ENCODE results near the gene TCEAL4.

Gene TCEAL4

DNA sequence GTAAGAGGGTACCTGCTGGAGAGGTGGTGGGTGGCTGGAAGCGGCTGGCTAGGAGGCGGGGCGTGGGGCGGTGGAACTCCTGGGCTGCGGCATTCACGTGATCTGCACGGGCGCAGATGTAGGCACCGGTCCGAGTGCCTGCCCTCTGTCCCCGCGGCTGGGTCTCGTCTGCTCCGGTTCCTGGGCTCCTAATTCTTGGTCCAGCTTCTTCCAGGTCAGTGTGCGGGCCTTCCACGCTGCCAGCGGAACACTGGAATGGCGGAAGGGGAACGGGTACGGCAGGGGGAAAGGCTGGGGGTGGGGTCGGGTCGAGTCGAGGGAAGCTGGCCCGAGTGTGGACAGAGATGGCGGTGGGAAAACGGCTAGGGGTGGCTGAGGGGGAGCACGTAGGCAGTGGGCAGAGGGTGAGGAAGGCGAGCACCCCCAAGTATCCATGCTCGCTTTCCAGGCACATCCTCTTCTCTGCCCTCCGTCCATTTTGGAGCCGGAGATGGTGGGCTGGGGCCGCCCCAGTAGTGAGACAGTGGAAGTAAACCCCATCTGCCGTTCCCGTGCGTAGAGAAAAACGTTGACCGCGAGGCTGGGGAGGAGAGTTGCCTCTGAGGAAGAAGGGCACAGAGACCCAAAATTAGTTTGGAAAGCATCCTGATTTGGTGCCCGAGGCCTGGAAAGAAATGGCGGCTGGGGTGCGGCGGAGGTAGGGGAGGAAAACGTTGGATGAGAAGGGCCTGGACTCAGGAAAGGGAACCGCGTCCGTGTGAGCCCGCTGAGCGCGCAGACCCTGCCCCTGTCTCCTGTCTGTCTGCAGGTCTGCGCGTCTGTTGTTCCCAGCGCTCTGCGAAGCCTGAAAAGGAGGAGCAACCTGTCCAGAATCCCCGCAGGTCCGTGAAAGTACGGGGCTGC is at the start of gene TCEAL4:
Gene TCEAL4 (plus strand): TSS at position 105 of the 903 bp plus-strand sequence. CDS start 1,161 bp downstream, outside the sequence.
- no peak for TF ChIP-seq CTCF (conservative IDR thresholded peaks at IDR 0.05; ENCODE audit: control insufficient read depth, insufficient read depth, low read depth, low read length)
- H3K4me3 ChIP-seq (ENCODE audit: control insufficient read depth, low read depth, low read length), result peak within 1 kb of the TSS; percentile 70
- peak; percentile 16 for DNase-seq (ENCODE audit: low read depth)

DNA sequence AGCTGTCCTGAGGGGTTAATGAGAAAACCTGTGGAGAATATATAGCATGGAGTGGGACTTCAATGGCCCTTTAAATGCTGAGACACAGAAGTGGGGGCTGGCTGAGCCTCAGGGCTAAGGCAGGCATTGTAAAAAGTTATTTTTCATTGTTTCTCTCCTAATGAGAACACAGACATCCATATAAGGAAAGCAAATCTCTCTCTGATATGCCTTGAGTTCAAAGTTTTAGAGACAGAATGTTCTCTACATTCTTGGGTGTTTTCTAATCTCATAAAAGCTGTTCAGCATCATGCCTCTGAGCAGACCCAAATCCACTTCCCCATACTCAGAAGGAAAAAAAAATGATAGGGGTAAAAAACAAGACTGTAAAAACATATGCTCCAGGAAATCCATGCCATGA is 49.2 kb upstream of the TCEAL4 start:
- TF ChIP-seq CTCF (conservative IDR thresholded peaks at IDR 0.05; ENCODE audit: control insufficient read depth, insufficient read depth, low read depth, low read length), result no peak
- no peak for DNase-seq (ENCODE audit: low read depth)
- no peak overlapping the region for H3K4me3 ChIP-seq (ENCODE audit: control insufficient read depth, low read depth, low read length)

- H3K4me3 ChIP-seq (ENCODE audit: control insufficient read depth, low read depth, low read length), result no peak overlapping the region
- TF ChIP-seq CTCF (conservative IDR thresholded peaks at IDR 0.05; ENCODE audit: control insufficient read depth, insufficient read depth, low read depth, low read length), result no peak
- no peak for DNase-seq (ENCODE audit: low read depth)
Measured at GRCh38 chrX:103536732-103537131, 48.6 kb upstream of the TCEAL4 start.

DNA sequence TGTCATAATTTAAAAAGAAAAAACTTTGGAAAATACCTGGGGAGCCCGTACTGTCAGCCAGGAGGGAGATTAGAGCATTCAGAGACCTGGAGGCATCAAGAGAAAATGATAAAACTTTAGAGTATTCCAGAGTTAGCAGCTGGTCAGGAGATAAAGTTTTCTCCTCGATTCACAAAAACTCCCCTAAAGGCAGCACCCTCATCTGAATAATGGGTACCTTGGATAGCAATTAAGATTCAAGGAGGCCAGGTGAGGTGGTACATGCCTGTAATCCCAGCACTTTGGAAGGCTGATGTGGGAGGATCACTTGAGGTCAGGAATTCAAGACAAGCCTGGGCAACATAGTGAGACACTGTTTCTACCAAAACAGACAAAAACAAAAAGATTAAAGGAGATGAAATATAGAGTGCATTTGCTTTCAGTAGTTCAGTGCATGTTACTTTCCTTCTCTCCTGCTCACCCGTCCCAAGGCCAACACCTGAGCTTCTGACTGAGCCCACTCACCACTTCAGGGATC is 47.4 kb upstream of the TCEAL4 start:
- DNase-seq (ENCODE audit: low read depth), result no peak
- no peak overlapping the region for H3K4me3 ChIP-seq (ENCODE audit: control insufficient read depth, low read depth, low read length)
- no peak for TF ChIP-seq CTCF (conservative IDR thresholded peaks at IDR 0.05; ENCODE audit: control insufficient read depth, insufficient read depth, low read depth, low read length)

- no peak for TF ChIP-seq CTCF (conservative IDR thresholded peaks at IDR 0.05; ENCODE audit: control insufficient read depth, insufficient read depth, low read depth, low read length)
- no peak for DNase-seq (ENCODE audit: low read depth)
Measured at GRCh38 chrX:103538728-103539127, 46.6 kb upstream of the TCEAL4 start.

DNA sequence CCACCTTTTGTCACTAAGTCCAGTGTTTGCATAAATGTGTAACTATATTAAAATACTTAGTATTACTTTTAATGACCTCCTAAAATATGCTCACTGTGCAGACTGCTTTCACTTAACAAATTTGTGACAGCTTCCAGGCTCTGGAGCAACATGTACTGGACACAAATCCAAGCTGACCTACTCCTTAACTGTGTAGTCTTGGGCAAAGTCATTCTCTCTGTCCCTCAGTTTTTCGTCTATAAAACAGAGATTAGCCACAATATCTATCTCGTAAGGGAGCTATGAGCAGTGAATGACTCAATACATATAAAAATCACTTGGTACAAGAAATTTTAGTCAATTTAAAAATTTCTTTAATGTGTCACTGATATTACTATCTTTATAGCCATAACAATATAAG is 45.6 kb upstream of the TCEAL4 start:
- H3K4me3 ChIP-seq (ENCODE audit: control insufficient read depth, low read depth, low read length), result no peak overlapping the region
- no peak for DNase-seq (ENCODE audit: low read depth)
- no peak for TF ChIP-seq CTCF (conservative IDR thresholded peaks at IDR 0.05; ENCODE audit: control insufficient read depth, insufficient read depth, low read depth, low read length)

More at GRCh38 chrX:103538728-103539127, 46.6 kb upstream of the TCEAL4 start:
- H3K4me3 ChIP-seq (ENCODE audit: control insufficient read depth, low read depth, low read length), result no peak overlapping the region

Data from fibroblast of mammary gland (primary cell).